Trophoblast cell (in vitro differentiated cells and primary cell): ENCODE measurements around the gene CCDC177.
A peak's percentile ranks its signal among the peaks of the same experiment; 100 is the strongest.

Experiments
- DNase-seq, 2 donors: peaks; one replicate each; pipeline ENCODE4 v3.0.0-alpha.2; 2016
- H2AFZ ChIP-seq: 2 replicates; pipeline ENCODE4 v1.6.1; 2013; ENCODE audit warnings: low read length, moderate library complexity, mild to moderate bottlenecking; ENCODE audit not compliant: insufficient read depth, poor library complexity
- H2AK5ac ChIP-seq: 2 replicates; pipeline ENCODE4 v1.6.1; 2013; ENCODE audit warnings: mild to moderate bottlenecking, low read length
- H2BK120ac ChIP-seq: 2 replicates; pipeline ENCODE4 v1.6.1; 2013; ENCODE audit warnings: low read length, mild to moderate bottlenecking, moderate library complexity; ENCODE audit not compliant: insufficient read depth, poor library complexity
- H2BK12ac ChIP-seq: 2 replicates; pipeline ENCODE4 v1.6.1; 2013; ENCODE audit warnings: mild to moderate bottlenecking, low read length, moderate library complexity
- H2BK5ac ChIP-seq: 2 replicates; pipeline ENCODE4 v1.6.1; 2013; ENCODE audit warnings: low read length, low read depth, moderate library complexity, mild to moderate bottlenecking; ENCODE audit not compliant: poor library complexity
- H3K14ac ChIP-seq: 2 replicates; pipeline ENCODE4 v1.6.1; 2013; ENCODE audit warnings: mild to moderate bottlenecking, low read length
- H3K18ac ChIP-seq: 2 replicates; pipeline ENCODE4 v1.6.1; 2013; ENCODE audit warnings: mild to moderate bottlenecking, low read length
- H3K23ac ChIP-seq: 2 replicates; pipeline ENCODE4 v1.6.1; 2013; ENCODE audit warnings: low read length
- H3K27ac ChIP-seq: 2 replicates; pipeline ENCODE4 v1.5.1; 2013; ENCODE audit warnings: low read depth, mild to moderate bottlenecking, inconsistent platforms, low read length, moderate library complexity
- H3K27me3 ChIP-seq: 2 replicates; pipeline ENCODE4 v1.6.1; 2013; ENCODE audit warnings: inconsistent platforms, mild to moderate bottlenecking, low read length, moderate library complexity; ENCODE audit not compliant: insufficient read depth
- H3K36me3 ChIP-seq, 2 experiments: 1 replicate in 1 of 2; 2 replicates in 1 of 2; pipeline ENCODE4 v1.6.1; 2013; ENCODE audit warnings: low read length in 2 of 2, mild to moderate bottlenecking in 2 of 2, moderate library complexity in 1 of 2; ENCODE audit not compliant: insufficient read depth in 2 of 2, control insufficient read depth in 1 of 2
- H3K4ac ChIP-seq: 2 replicates; pipeline ENCODE4 v1.6.1; 2013; ENCODE audit warnings: low read depth, mild to moderate bottlenecking, low read length, moderate library complexity
- H3K4me1 ChIP-seq, 2 experiments: 1 replicate in 1 of 2; 2 replicates in 1 of 2; pipeline ENCODE4 v1.6.1; 2013; ENCODE audit warnings: low read length in 2 of 2, mild to moderate bottlenecking in 2 of 2, moderate library complexity in 1 of 2; ENCODE audit not compliant: insufficient read depth in 2 of 2, control insufficient read depth in 1 of 2
- H3K4me2 ChIP-seq: 2 replicates; pipeline ENCODE4 v1.6.1; 2013; ENCODE audit warnings: inconsistent platforms, mild to moderate bottlenecking, low read length, moderate library complexity
- H3K4me3 ChIP-seq: 2 replicates; pipeline ENCODE4 v1.5.1; 2013; ENCODE audit warnings: mild to moderate bottlenecking, low read depth, low read length, inconsistent platforms
- H3K79me1 ChIP-seq: one replicate; pipeline ENCODE4 v1.6.1; 2013; ENCODE audit warnings: low read length
- H3K79me2 ChIP-seq: 2 replicates; pipeline ENCODE4 v1.6.1; 2013; ENCODE audit warnings: low read length, mild to moderate bottlenecking; ENCODE audit not compliant: control insufficient read depth, insufficient read depth, poor library complexity
- H3K9ac ChIP-seq: 2 replicates; pipeline ENCODE4 v1.6.1; 2013; ENCODE audit warnings: mild to moderate bottlenecking, low read length
- H3K9me3 ChIP-seq: 2 replicates; pipeline ENCODE4 v1.6.1; 2013; ENCODE audit warnings: low read depth, mild to moderate bottlenecking, control low read depth, inconsistent platforms, low read length; ENCODE audit not compliant: insufficient read depth
- H4K12ac ChIP-seq: 2 replicates; pipeline ENCODE4 v1.6.1; 2013; ENCODE audit warnings: low read depth, mild to moderate bottlenecking, low read length, moderate library complexity
- H4K8ac ChIP-seq: 2 replicates; pipeline ENCODE4 v1.6.1; 2013; ENCODE audit warnings: low read depth, mild to moderate bottlenecking, low read length, moderate library complexity
- H4K91ac ChIP-seq: one replicate; pipeline ENCODE4 v1.6.1; 2013; ENCODE audit warnings: low read depth, mild to moderate bottlenecking, low read length, moderate library complexity
- WGBS: extraction: QIAGEN DNeasy Blood & Tissue Kit; methylation state at CpG from one replicate; pipeline ENCODE4 v1.1.7; 2013; ENCODE audit warnings: missing lambda C conversion rate; ENCODE audit not compliant: insufficient read length, insufficient coverage; ENCODE audit errors: extremely low coverage; 5-methylcytosine and 5-hydroxymethylcytosine counted together

Gene CCDC177

GRCh38 chr14:69540654-69541335 is 33.9 kb downstream of the CCDC177 start:
- Histone ChIP-seq H2AFZ (no peak overlapping the region), H3K4me3 (no peak overlapping the region), H3K4ac (no peak overlapping the region), H3K23ac (no peak overlapping the region), H3K18ac (no peak overlapping the region), H3K27ac (no peak overlapping the region), H3K14ac (no peak overlapping the region), H4K8ac (no peak overlapping the region), H4K91ac (no peak overlapping the region), H3K4me1 (no peaks in the 10 kb centered on the region), H3K79me2 (no peaks in the 10 kb centered on the region), H3K4me2 (no peak overlapping the region), H3K9ac (no peak overlapping the region), H4K12ac (no peak overlapping the region), H2AK5ac (no peak overlapping the region), H3K27me3 (no peaks in the 10 kb centered on the region), H3K9me3 (no peaks in the 10 kb centered on the region), H2BK12ac (no peak overlapping the region), H3K79me1 (no peaks in the 10 kb centered on the region), H3K36me3 (no peaks in the 10 kb centered on the region), H2BK5ac (no peak overlapping the region), H2BK120ac (no peak overlapping the region)
- DNase-seq = peak in 1 of 2 donors; percentile 50
- no CpG with 5 or more reads among the region's 5 CpGs for WGBS

DNA sequence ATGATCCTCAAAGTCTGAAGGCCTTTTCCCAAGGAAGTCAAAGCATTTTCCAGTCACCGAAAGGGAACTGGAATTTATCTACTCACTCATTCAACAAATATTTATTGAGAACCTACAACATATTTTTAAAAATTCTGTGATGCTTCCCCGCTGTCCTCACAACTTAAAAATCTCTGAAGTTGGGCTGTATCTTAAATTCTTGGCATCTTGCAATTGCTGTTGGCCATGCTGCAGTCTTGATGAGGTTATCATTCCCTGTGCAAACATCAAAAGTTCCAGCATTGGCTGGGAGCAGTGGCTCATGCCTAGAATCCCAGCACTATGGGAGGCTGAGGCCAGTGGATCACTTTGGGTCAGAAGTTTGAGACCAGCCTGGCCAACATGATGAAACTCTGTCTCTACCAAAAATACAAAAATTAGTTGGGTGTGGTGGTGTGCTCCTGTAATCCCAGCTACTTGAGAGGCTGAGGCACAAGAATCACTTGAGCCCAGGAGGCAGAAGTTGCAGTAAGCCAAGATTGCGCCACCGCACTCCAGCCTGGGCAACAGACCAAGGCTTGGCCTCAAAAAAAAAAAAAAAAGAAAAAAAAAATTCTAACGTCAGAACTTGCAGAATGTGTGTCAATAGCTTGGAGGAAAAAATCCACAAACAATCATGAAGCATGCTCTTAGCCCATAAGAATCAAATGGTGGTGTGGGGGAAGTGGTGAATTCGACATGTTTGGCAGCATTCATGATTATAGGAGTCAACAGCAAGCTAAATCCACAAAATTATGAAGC is 34.9 kb downstream of the CCDC177 start:
- Histone ChIP-seq H3K23ac (no peak overlapping the region), H3K79me2 (no peaks in the 10 kb centered on the region), H3K27me3 (no peaks in the 10 kb centered on the region), H4K91ac (no peak overlapping the region), H3K4me3 (no peak overlapping the region), H3K4me2 (no peak overlapping the region), H4K8ac (no peak overlapping the region), H2AFZ (no peak overlapping the region), H3K18ac (no peak overlapping the region), H2BK12ac (no peak overlapping the region), H4K12ac (no peak overlapping the region), H2BK120ac (no peak overlapping the region), H3K79me1 (no peaks in the 10 kb centered on the region), H3K9me3 (no peaks in the 10 kb centered on the region), H3K4ac (no peak overlapping the region), H2BK5ac (no peak overlapping the region), H3K14ac (no peak overlapping the region), H3K27ac (no peak overlapping the region), H3K9ac (no peak overlapping the region), H2AK5ac (no peak overlapping the region), H3K4me1 (no peaks in the 10 kb centered on the region), H3K36me3 (no peaks in the 10 kb centered on the region)
- peak; percentile 78 to 93 for DNase-seq
- WGBS = no CpG with 5 or more reads among the region's 6 CpGs

- no peak overlapping the region for H3K4me2 ChIP-seq
- no peaks in the 10 kb centered on the region for H3K9me3 ChIP-seq
- WGBS = no CpG with 5 or more reads among the region's 1 CpG
- H2AFZ ChIP-seq = no peak overlapping the region
- no peak overlapping the region for H2BK120ac ChIP-seq
- no peak overlapping the region for H2BK12ac ChIP-seq
- no peaks in the 10 kb centered on the region for H3K36me3 ChIP-seq
- no peak overlapping the region for H3K14ac ChIP-seq
- H3K9ac ChIP-seq = no peak overlapping the region
- H4K91ac ChIP-seq = no peak overlapping the region
- H3K4ac ChIP-seq = no peak overlapping the region
- H3K23ac ChIP-seq = no peak overlapping the region
- no peak overlapping the region for H4K8ac ChIP-seq
- no peak overlapping the region for H4K12ac ChIP-seq
- H3K79me2 ChIP-seq = no peaks in the 10 kb centered on the region
- no peak overlapping the region for H3K4me3 ChIP-seq
- no peak overlapping the region for H3K27ac ChIP-seq
- no peaks in the 10 kb centered on the region for H3K4me1 ChIP-seq
- H3K18ac ChIP-seq = no peak overlapping the region
- no peaks in the 10 kb centered on the region for H3K79me1 ChIP-seq
- H3K27me3 ChIP-seq = no peaks in the 10 kb centered on the region
- DNase-seq = no peak
- H2AK5ac ChIP-seq = no peak overlapping the region
- no peak overlapping the region for H2BK5ac ChIP-seq
Measured at GRCh38 chr14:69538766-69539165, 35.9 kb downstream of the CCDC177 start.

GRCh38 chr14:69537900-69538299 is 36.8 kb downstream of the CCDC177 start:
- Histone ChIP-seq H3K9ac (no peak overlapping the region), H2AFZ (no peak overlapping the region), H3K4me3 (no peak overlapping the region), H2BK12ac (no peak overlapping the region), H3K9me3 (no peaks in the 10 kb centered on the region), H4K91ac (no peak overlapping the region), H3K4me2 (no peak overlapping the region), H3K23ac (no peak overlapping the region), H3K14ac (no peak overlapping the region), H3K18ac (no peak overlapping the region), H3K4me1 (peaks cover under 1 to 3% of the 10 kb centered on the region in 2 experiments), H3K36me3 (no peaks in the 10 kb centered on the region), H3K27me3 (no peaks in the 10 kb centered on the region), H2BK5ac (no peak overlapping the region), H2BK120ac (no peak overlapping the region), H3K79me1 (no peaks in the 10 kb centered on the region), H3K79me2 (no peaks in the 10 kb centered on the region), H3K4ac (no peak overlapping the region), H3K27ac (no peak overlapping the region), H4K12ac (no peak overlapping the region), H2AK5ac (no peak overlapping the region), H4K8ac (no peak overlapping the region)
- WGBS = no CpG with 5 or more reads among the region's 1 CpG
- DNase-seq = no peak
